HG03521 (cell line): ENCODE data around the gene TTC7B.

Experiments used
- ATAC-seq: cut with Tn5 transposase; IDR thresholded peaks from one replicate; pipeline ENCODE4 v1.9.1; 2021; ENCODE audit warnings: mild to moderate bottlenecking, moderate library complexity; ENCODE audit not compliant: unreplicated experiment

Gene TTC7B

DNA sequence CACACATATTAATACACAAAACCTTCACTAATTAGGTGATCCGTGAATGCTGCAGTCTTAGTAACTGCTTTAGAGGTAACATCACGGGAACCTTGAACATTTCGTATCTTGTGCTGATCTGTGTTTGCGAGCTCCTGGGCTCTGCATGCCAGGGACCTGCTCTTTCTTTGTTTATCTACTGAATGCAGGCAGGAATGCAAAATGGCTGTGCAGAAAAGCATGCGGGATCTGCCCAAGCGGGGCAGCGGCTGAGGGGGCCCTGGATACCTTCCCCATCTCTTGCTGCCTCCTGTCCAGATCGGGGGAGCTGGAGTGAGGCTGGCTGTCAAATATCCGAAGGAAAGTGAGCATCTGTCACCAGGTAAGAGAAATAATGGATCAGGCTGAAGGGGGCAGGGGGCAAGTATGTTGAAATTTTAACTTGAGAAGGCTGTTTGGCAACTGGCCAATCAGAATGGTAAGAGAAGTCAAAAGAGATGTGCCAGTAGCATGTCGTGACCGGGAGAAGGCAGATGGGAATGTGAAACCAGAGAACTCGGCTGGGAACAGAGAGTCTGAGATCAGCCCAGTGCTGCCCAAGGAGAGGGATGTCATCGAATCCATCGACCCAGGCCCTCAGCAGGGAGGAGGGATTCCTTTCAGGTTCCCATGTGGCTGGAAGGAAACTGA, 191.4 kb downstream of the TTC7B start:
- no peak for ATAC-seq

DNA sequence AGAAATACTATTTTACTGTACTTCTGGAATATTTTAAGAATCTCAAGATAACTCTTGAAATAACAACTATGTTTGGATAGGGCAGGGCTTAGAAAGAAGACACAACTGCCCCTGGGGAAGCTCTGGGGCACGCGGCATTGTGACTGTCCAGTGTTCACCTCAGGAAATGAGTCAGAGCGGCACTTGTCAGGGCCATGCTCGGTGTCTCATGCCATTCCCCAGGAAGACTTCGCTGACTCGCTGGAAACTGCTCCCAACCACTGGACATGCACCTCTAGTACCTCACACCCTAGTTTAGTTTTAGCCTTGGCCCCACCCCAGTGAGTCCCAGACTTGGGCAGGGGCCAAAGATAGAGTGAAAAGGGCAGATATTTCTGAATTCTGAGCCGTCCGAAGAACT, 192.0 kb downstream of the TTC7B start:
- no peak for ATAC-seq

DNA sequence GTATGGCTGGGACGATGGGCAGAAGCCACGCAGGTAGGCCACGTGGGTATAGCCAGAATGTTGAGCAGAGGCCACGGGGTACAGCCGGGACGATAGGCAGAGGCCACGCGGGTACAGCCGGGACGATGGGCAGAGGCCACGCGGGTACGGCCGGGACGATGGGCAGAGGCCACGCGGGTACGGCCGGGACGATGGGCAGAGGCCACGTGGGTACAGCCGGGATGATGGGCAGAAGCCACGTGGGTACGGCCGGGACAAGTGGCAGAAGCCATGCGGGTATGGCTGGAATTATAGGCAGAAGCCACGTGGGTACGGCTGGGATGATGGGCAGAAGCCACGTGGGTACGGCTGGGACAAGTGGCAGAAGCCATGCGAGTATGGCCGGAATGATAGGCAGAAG, 195.0 kb downstream of the TTC7B start:
- ATAC-seq, result no peak

DNA sequence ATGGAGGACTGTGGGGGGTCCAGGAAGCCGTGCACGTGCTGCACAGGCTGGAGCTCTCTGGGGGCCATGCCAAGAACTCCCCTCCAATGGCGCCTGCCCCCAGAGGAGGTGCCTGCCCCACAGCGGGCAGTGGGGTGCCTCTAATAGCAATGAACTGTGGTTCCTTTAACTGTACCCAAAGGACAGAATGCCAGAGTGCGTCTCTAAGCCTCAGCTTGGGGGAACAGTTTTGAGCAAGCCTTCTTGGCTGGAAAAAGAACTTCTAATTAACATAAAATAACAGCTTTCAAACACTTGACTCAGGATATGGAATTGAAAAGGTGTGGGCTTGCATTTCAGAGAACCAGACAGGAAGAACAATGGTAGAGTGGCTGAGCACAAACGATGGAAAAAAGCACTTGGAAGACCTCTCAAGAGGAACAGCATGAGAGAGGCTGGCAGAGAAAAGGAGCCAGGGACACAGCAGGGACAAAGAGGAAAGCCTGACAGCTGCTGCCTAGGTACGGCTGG, 195.6 kb downstream of the TTC7B start:
- ATAC-seq, result no peak

DNA sequence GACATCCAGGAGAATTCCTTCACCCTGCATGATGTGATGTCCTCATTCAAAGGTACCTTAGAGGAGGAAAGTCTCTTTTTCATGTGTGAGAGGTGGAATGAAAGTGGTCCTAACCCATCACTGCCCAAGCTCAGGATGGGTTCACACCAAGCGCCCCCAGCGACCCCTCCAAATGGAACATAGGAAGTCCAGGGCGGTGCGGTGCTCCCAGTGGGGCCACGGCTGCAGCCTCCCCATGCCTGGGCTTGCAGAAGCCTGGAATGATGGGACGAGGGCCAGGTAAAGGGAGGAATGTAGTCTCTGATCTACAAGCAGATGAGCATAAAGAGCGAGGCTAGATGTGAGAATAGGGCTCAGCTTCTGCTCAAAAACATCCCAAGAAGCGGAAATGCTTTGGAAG, 196.3 kb downstream of the TTC7B start:
- ATAC-seq, result no peak

DNA sequence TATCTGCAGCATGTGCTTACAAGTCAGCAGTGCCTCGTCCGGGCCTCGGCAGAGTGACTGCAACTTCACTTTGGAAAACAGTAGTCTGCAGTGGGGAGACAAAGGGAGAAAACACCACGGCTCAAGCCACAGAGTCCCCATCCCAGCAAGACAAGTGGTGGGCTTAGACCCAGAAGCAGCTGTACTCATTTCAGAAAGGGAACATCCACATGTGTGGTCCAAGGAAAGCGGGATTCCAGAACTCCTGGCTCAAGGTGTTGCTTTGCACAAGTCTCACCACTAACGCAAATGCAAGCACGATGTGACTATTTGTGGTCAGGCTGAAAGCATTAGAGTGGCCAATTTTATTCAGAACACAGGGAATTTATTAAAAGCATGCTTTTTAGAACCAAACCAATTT, 198.3 kb downstream of the TTC7B start:
- no peak for ATAC-seq

DNA sequence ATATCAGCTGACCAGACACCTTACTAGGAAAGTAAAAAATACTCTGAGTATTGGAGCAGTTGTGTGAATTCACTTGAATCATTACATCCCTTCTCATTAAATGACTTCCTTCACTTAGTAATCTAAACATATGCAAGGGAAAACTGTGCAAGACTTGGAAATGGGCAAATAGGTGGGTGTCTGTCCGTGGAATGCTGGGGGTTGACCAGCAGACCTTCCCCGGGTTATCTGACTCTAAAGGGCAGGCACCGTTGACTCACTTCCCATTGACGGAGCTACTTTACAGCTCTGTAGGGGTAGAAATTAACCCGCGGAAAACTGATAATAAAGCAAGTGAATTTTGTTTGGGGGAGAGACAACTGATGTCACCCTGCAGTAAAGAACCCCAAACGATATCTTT, 199.3 kb downstream of the TTC7B start:
- ATAC-seq, result no peak

DNA sequence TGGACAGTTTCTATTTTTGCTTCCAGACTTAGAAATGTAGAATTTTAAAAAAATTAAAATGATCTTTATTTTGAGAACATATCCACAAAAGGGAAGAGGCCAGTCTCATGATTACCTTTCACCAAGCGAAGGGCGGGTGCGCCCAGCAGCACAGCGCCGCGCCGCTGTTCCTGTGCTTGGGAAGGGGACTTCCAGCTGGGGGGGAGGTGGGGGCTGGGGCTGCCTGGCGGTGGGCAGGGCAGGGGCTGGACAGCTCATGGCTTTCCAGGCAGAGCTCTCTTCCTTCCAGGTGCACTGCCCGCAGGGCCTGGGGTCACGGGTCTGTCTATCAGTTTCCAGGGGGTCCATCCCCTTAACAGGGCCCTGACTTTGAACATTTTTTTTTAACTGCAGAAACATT, 199.9 kb downstream of the TTC7B start:
- no peak for ATAC-seq

DNA sequence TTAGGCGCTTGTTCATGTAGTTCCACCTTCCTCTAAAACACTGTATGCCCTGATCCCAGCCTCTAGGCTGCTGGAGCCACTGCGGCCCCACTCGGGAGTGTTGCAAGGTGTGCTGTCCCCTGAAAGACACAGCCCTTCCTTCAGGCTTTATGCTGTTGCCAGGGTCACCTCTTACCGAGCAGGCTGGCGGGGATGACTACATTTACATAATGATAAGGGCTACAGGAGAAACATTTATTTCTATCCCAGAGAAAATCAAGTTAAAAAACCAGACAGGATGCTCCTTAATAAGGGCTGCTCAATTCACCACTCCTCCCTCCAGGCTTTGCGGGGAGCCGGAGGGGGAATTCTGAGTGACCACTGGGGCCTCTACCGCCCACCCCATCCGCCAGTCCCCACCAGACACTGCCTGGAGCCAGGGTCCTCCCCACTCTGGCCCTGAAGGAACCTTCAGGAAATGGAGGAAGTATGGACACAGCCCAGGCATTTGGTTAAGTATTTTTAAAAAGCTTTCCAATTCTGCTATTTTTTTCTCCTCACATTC, 200.6 kb downstream of the TTC7B start:
- ATAC-seq, result no peak

DNA sequence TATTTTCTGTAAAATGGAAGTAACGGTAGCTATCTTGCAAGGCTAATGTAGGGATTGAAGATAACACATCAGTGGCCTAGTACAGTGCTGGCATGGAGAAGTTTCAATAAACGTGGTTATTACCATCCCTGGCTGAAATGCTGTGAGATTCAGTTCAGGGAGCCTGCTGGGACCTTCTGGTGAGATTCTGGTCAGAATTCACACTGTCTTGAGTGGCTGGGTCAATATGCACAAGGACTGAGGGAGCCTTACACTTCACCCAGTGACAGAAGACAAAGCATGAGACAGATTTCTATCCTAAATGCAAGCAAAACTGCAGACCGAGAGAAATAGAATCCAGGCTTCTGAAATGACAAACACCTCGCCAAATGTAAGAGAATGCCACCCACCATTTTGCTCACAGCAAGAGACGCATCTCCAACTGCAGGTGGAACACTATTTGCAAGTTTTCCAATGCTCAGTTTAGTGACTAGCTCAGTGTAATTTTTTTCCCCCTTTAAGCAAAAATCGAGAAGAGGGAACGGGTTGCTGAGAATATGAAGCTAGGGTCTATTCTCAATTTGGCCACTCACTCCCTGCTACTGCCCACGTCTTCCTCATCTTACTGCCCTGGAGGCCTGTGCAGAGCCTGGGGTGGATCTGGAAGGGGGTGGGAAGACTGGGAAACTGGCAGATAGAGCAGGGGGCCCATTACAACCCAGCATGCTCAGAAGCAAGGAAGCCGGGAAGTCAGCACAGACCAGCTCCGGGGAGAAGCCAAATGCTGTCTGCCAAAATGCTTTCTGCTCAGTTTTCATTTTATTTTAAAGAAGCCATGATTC, 201.3 kb downstream of the TTC7B start:
- ATAC-seq, result no peak

DNA sequence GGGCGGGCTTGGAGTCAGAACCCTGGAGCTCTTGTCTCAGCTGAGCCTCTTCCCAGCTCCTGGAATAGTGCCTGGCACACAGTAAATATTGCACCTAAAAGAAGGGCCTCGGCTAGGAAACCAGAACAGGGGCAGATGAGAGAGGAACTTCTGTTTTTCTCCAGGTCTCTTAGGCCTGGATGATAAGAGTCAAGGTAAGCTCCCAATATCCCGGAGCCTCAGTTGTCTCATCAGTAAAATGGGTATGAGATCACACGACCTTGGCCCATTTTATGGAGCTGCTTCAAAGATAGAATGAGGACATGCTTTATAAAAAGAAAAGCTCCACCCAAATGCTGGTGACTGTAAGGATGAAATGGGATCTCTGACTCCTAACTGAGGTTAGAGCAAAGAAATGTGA, 202.2 kb downstream of the TTC7B start:
- no peak for ATAC-seq

DNA sequence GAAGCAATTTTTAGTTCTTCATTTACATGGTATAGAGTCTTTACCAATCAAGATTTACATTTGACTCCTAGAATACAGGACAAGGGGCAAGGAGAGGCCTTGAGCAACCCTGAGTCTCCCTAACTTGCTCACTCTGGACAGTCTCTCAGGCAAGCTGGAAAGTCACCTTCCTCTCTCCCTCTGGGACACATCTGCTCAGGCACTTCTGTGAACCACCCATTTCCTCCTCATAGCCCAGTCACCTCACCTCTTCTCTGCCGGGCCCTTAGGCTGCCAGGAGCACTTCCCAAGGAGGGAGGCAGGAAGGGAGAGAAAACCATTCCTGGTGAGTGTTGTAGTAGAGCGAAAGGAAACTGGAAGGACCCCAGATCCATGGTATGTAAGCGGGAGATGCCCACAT, 202.8 kb downstream of the TTC7B start:
- no peak for ATAC-seq

DNA sequence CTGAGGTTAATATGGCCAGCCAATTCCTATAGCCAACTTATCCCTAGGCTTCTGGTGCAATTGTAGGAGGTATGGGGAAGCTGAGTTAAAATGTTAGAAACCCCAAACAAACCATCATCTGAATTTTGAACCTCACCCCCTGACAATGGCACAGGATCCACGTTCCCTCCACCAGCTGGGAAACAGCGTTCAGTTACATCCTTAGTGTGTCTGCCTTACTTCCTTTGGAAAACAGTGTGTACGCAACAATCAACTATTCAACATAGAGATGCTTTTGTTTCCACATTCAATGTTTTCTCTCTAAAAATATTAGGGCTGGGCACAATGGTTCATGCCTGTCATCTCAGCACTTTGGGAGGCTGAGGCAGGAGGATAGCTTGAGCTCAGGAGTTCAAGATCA, 203.4 kb downstream of the TTC7B start:
- ATAC-seq, result no peak

DNA sequence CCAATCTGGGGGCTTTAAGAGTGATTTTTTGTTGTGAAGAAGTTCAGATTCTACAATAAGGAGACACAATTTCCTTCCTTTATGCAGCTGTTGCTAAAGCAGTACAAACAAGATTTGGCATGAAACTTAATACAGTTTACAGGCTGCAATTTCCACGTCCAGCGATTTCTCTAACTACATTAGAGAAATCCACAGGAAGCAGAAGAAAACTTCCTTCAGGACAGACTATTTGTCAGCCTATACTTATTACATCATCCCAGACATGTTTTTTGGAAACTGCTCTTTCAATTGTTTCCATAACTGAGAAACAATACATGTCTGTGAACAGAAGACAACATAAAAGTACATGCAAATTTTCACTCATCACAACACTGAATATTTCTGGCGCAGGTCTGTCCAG, 204.3 kb downstream of the TTC7B start:
- no peak for ATAC-seq

DNA sequence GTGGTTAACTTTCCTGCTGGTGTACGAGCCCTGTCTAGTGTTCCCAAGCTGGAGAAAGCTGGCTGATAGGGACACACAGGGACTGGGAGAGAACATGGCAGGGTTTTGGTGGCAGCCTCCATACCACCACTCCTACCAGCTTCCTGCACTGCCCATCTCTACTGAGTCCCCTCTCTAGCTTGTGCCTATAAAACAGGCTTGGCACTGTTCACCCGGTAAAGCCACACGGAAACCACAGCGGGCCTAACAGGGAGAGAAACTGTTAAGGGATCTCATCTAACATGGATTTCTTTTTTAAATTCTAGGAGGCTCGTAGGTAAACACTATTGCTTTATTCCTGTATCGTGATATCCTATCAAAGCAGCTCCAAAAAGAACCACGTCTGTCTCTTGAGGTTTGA, 204.7 kb downstream of the TTC7B start:
- no peak for ATAC-seq

DNA sequence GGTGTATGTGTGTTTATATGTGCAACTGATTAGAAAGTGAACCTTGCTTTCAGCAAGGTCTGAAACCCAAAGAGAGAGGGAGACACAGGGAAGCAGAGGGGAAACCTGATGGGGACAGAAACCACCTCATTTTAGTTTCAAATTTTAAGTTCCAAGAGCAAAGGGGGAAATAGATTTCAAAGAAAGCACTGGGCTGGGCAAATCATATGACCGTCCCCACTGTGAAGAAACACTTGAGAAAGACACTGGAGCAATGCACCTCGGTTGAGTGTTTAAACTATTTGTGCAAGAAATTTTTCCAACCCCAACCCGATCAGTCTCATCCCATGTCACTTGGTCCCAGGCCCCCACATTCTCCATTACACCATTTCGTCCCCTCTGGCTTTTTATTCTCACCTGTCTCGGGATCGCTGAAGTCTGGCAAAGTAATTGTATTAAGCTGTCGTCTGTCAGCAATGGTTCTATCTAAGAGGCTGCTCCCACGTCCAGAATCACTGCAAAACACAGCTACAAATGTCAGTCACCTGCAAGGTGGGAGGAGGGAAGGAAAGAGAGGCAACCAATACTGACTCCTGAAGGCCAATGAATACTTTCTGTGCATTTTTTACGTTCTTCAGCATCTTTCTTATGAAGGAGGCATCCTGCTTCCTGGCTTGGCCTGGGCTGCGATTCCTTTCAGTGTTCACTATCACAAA, 205.7 kb downstream of the TTC7B start:
- ATAC-seq, result no peak

DNA sequence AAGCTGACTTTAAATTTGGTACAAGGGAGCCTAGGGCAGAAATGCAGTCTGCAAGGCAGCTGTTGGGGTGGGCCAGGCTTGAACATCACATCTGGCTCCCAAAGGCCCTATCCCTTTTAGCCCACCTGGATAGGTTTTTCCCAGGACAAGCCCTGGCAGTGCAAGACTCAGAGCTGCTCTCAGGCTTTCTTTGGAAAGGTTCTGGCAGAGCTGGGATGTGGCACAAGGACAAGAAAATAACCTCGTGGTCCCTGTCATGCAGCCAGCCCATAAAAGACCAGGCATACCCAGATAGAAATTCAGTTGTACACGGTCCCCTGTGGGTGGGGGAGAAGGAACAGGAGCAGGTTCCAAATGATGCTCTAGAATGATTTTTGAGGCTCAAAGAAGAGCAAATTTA, 206.9 kb downstream of the TTC7B start:
- ATAC-seq, result no peak

DNA sequence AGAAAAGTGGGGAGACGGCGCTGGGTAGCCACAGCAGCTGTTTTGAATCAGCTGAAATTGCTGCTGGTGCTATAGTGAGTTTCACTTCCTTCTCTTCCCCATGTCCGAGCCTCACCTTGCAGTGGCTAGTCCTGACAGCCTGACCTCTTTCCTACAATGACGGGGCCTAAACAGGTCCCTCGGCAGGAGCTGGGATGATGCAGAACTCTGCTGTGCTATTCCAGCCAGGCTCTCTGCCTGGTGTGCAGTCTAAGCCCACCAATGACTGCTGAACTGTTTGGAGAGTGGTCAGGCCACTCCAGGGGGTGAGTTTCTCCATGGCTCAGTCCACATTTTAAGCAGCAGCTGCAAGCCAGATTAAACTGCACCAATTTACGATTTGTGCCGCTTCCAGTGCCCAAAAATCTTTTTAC, 207.3 kb downstream of the TTC7B start:
- no peak for ATAC-seq

DNA sequence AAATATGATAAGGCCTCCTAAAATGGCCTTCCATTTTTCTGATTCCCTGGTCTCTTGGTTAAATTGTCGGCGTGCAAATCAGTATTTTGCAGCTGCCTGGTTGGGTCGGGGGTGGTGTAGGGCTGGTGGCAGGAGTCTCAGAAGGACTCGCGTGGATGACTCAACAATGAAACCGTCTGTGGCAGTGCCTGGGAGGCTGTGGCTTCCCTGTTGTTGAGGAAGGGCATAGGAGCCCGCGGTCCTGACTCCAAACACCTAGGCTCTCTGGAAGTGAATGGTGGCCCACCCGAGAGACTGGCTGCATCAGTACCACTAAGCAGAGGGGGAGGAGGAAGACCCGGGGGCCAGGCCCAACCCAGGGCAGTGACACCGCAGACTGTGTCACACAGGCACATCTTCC, 207.9 kb downstream of the TTC7B start:
- ATAC-seq, result no peak

DNA sequence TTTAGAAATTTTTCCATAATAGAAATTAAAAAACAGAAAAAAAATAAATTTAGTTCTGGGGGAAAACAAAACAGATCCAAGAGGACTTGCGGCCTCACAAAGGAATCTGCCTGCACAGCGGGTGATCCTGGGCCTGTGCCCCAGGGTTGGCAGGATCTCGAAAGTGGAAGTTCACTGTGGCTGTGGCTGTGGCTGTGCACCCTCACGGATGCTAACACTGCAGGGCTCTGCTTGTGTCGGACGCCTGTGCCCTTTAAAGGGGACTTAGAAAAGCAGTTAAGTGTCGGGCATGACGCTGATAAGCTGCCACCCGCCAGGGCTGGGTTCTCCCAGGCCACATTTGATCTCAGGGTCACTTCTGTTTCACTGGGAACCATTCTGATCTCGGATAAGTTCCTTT, 209.1 kb downstream of the TTC7B start:
- ATAC-seq, result no peak

DNA sequence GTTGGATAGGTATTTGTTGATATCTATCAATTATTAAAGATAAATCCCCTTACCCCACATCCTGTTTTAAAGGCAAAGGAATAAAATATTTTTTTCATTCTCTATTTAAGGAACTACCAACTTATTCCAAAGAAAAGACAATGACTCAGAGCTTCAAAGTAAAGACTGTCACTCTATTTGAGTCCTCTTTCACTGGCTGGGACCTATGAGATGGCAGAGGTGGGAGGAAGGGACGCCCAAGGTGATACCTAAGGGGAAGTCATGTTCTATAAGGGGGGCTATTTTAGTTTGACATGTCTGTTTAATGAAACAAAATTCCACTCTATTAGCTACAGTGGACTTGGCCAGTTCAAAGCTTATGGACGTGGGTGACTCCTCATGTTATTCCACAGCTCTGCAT, 209.8 kb downstream of the TTC7B start:
- no peak for ATAC-seq

DNA sequence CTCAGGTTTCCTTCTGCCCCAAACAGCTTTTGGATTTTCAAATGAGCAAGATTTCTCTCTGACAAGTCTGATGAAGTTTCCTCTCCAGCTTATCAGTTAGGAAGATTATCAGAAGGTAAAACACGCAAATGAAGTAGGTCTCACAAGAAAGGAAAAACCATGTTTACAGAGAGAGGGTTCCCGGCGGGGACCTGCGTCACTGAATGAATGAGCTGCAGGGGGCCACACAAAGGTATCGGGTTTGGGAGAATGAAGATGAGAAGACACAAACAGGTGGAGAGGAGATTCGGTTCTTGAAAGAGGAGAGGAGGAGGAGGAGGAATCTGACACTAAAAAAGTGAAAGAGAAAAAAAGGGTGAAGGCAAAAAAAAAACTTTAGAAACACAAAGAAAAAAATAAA, 210.8 kb downstream of the TTC7B start:
- no peak for ATAC-seq
